IMR-90 (cell line): ENCODE results near the gene NNMT. TPM values are rescaled to one million over a fixed set of nuclear protein-coding genes. Genes with fewer than 3 reads are reported as not detected.

ENCODE experiments used
- ATAC-seq: fragments of 200-7000 bp; cut with Tn5 transposase; 2 replicates; pipeline ENCODE4 v1.9.1; 2020; ENCODE audit warnings: low read depth, mild to moderate bottlenecking, moderate library complexity
- BruUV-seq: library from RNA; stranded (reverse); fragments of 400-500 nt; replicated peaks from 2 replicates; lab custom pipeline; 2021; lab: Mats Ljungman, UMichigan
- CTCF ChIA-PET: fragments of 300-600 bp; formaldehyde crosslinking; extraction: SDS; loops from one replicate; lab custom pipeline; 2021; ENCODE audit warnings: antibody characterized with exemption; lab: Yijun Ruan, JAX
- POLR2A ChIA-PET: fragments of 300-600 bp; sonication (Branson Sonifier 250); formaldehyde crosslinking; loops from one replicate; lab custom pipeline; 2022; ENCODE audit warnings: antibody characterized with exemption; ENCODE audit not compliant: unreplicated experiment; lab: Charles Lee
- DNase-seq: peaks from one replicate; pipeline ENCODE4 v3.0.0; 2013
- H2AFZ ChIP-seq: replicated peaks from 2 replicates; pipeline ENCODE3; 2013; ENCODE audit warnings: low read length, mild to moderate bottlenecking; ENCODE audit not compliant: poor library complexity
- H2AK5ac ChIP-seq: 2 replicates; pipeline ENCODE4 v1.6.1; 2013; ENCODE audit warnings: low read depth, low read length, inconsistent platforms
- H2AK9ac ChIP-seq: replicated peaks from 2 replicates; pipeline ENCODE3; 2013; ENCODE audit warnings: mild to moderate bottlenecking, low read depth, low read length, moderate library complexity; ENCODE audit not compliant: poor library complexity
- H2BK120ac ChIP-seq: 2 replicates; pipeline ENCODE4 v1.6.1; 2013; ENCODE audit warnings: low read depth, low read length, inconsistent platforms
- H2BK15ac ChIP-seq: 3 replicates; pipeline ENCODE4 v1.6.1; 2013; ENCODE audit warnings: low read depth, low read length, inconsistent platforms
- H2BK20ac ChIP-seq: 2 replicates; pipeline ENCODE4 v1.6.1; 2013; ENCODE audit warnings: low read depth, mild to moderate bottlenecking, inconsistent platforms, low read length, moderate library complexity
- H2BK5ac ChIP-seq: 2 replicates; pipeline ENCODE4 v1.6.1; 2013; ENCODE audit warnings: mild to moderate bottlenecking, low read depth, low read length, inconsistent platforms; ENCODE audit not compliant: poor library complexity, severe bottlenecking
- H3K14ac ChIP-seq: replicated peaks from 2 replicates; pipeline ENCODE4 v1.6.1; 2013; ENCODE audit warnings: low read depth, low read length, inconsistent platforms
- H3K18ac ChIP-seq: 2 replicates; pipeline ENCODE4 v1.6.1; 2013; ENCODE audit warnings: low read depth, low read length, control low read depth
- H3K23ac ChIP-seq: 2 replicates; pipeline ENCODE4 v1.6.1; 2013; ENCODE audit warnings: low read depth, low read length, inconsistent platforms
- H3K27ac ChIP-seq: 2 replicates; pipeline ENCODE4 v1.5.1; 2013; ENCODE audit warnings: mild to moderate bottlenecking, control low read depth, low read length; ENCODE audit not compliant: insufficient read depth
- H3K27me3 ChIP-seq: 2 replicates; pipeline ENCODE4 v1.6.1; 2013; ENCODE audit warnings: low read length; ENCODE audit not compliant: control insufficient read depth, insufficient read depth
- H3K36me3 ChIP-seq: 2 replicates; pipeline ENCODE4 v1.6.1; 2013; ENCODE audit warnings: low read length, mixed read lengths; ENCODE audit not compliant: control insufficient read depth, insufficient read depth
- H3K4ac ChIP-seq: 2 replicates; pipeline ENCODE4 v1.6.1; 2013; ENCODE audit warnings: low read depth, low read length, inconsistent platforms
- H3K4me1 ChIP-seq: 2 replicates; pipeline ENCODE4 v1.6.1; 2013; ENCODE audit warnings: low read length, mixed read lengths; ENCODE audit not compliant: control insufficient read depth, insufficient read depth
- H3K4me2 ChIP-seq: 2 replicates; pipeline ENCODE4 v1.6.1; 2013; ENCODE audit warnings: low read depth, mild to moderate bottlenecking, control low read depth, low read length, moderate library complexity
- H3K4me3 ChIP-seq: 2 replicates; pipeline ENCODE4 v1.5.1; 2013; ENCODE audit warnings: low read depth, mild to moderate bottlenecking, control low read depth, low read length, moderate library complexity; ENCODE audit not compliant: insufficient read depth
- H3K56ac ChIP-seq: 2 replicates; pipeline ENCODE4 v1.6.1; 2013; ENCODE audit warnings: low read length, inconsistent platforms; ENCODE audit not compliant: insufficient read depth; ENCODE audit errors: extremely low read depth
- H3K79me1 ChIP-seq, 2 experiments: 2 replicates each; pipeline ENCODE4 v1.6.1; 2013; ENCODE audit warnings: low read length in 2 of 2, inconsistent platforms in 1 of 2, low read depth in 1 of 2
- H3K9ac ChIP-seq: 2 replicates; pipeline ENCODE4 v1.6.1; 2013; ENCODE audit warnings: low read depth, low read length, control low read depth
- H3K9me1 ChIP-seq: 2 replicates; pipeline ENCODE4 v1.6.1; 2013; ENCODE audit warnings: low read length, inconsistent platforms; ENCODE audit not compliant: insufficient read depth
- H3K9me3 ChIP-seq: 2 replicates; pipeline ENCODE4 v1.6.1; 2013; ENCODE audit warnings: low read length; ENCODE audit not compliant: control insufficient read depth, insufficient read depth
- H4K20me1 ChIP-seq: 2 replicates; pipeline ENCODE4 v1.6.1; 2013; ENCODE audit warnings: low read length, inconsistent platforms; ENCODE audit not compliant: insufficient read depth
- H4K5ac ChIP-seq: 2 replicates; pipeline ENCODE4 v1.6.1; 2013; ENCODE audit warnings: mild to moderate bottlenecking, low read depth, low read length, control low read depth
- H4K8ac ChIP-seq, 2 experiments: 2 replicates each; pipeline ENCODE4 v1.6.1; 2013; ENCODE audit warnings: low read depth in 2 of 2, low read length in 2 of 2, control low read depth in 1 of 2, inconsistent platforms in 1 of 2
- H4K91ac ChIP-seq: 2 replicates; pipeline ENCODE4 v1.6.1; 2013; ENCODE audit warnings: low read depth, low read length, inconsistent platforms; ENCODE audit not compliant: insufficient read depth
- FOS ChIP-seq: fragments of 150-350 bp; IDR thresholded peaks from 2 replicates; pipeline ENCODE4 v1.6.1; 2016; ENCODE audit warnings: low read depth, low read length
- MXI1 ChIP-seq: IDR thresholded peaks from 2 replicates; pipeline ENCODE4 v1.6.1; 2012; ENCODE audit warnings: low read depth, mild to moderate bottlenecking, low read length, moderate library complexity, borderline replicate concordance
- WGBS, 2 experiments: methylation state at CpG; one replicate each; pipeline versions ENCODE4 v1.1.5 to v1.1.7; 2013; ENCODE audit warnings: missing lambda C conversion rate in 2 of 2; ENCODE audit not compliant: insufficient read length in 1 of 2; ENCODE audit errors: extremely low coverage in 2 of 2; 5-methylcytosine and 5-hydroxymethylcytosine counted together
- dilution Hi-C: fragments of 300-500 bp; cut with HindIII; formaldehyde crosslinking; loops from one replicate; pipeline ENCODE4 v1.14.3; 2018; ENCODE audit warnings: low sequenced_read_pairs; ENCODE audit not compliant: unreplicated experiment
- in situ Hi-C: fragments of 300-500 bp; cut with MboI; formaldehyde crosslinking; loops from 3 replicates; pipeline ENCODE4 v1.14.3; 2019; ENCODE audit warnings: low sequenced_read_pairs, inconsistent platforms, mixed read lengths
- intact Hi-C: fragments of 100-400 bp; cut with micrococcal nuclease; formaldehyde crosslinking; loops from 2 replicates; pipeline ENCODE4 v1.10.0; 2022
- polyA plus RNA-seq, 3 experiments: library from polyadenylated mRNA; depleted of rRNA; stranded (reverse); fragments of >200 nt; gene quantifications; 2 replicates each; pipeline ENCODE4 v1.2.3, GENCODE V29; 2012; ENCODE audit warnings: low replicate concordance in 1 of 3
- total RNA-seq: library from RNA; depleted of rRNA; stranded (reverse); fragments of >200 nt; gene quantifications from 2 replicates; pipeline ENCODE4 v1.2.3, GENCODE V29; 2012

NNMT gene
- total and polyA plus RNA-seq, 2 of the 4 experiments (the other 2 are of a cell fraction): 79.7 to 108 TPM

GRCh38 chr11:114279792-114280546 lies 16.2 kb upstream of the NNMT start:
- Histone ChIP-seq H3K4me3 (no peak overlapping the region), H2BK20ac (no peak overlapping the region), H4K5ac (no peak overlapping the region), H3K14ac (no peak overlapping the region), H2AK5ac (peak overlapping the region; percentile 89), H4K8ac (no peak overlapping the region), H4K91ac (no peak overlapping the region), H3K9me3 (peaks cover 2% of the 10 kb centered on the region; the same call in 1 of the 2 replicates), H3K4me2 (no peak overlapping the region), H2AFZ (peak overlapping the region; percentile 93), H3K27me3 (peaks cover 6% of the 10 kb centered on the region; the same call in 1 of the 2 replicates), H3K4me1 (peaks cover 10% of the 10 kb centered on the region), H3K4ac (peak overlapping the region; percentile 74; the same call in 1 of the 2 replicates), H3K23ac (no peak overlapping the region), H3K27ac (no peak overlapping the region), H2BK120ac (no peak overlapping the region), H3K79me1 (no peaks in the 10 kb centered on the region), H4K20me1 (no peaks in the 10 kb centered on the region), H2AK9ac (peak overlapping the region; percentile 48), H3K9ac (no peak overlapping the region), H3K9me1 (peaks cover 3% of the 10 kb centered on the region; the same call in 1 of the 2 replicates), H2BK5ac (no peak overlapping the region), H2BK15ac (no peak overlapping the region), H3K56ac (no peak overlapping the region), H3K36me3 (no peaks in the 10 kb centered on the region), H3K18ac (no peak overlapping the region)
- intact Hi-C loops: loop anchor here (1.0 to 5.0 kb wide), 8 partner anchors 35 to 1997 kb away; partner anchors contain the start of genes C11orf71, RBM7 and REXO2
- peak; percentile 23; the same call in 1 of the 2 replicates for TF ChIP-seq FOS
- no peak for TF ChIP-seq MXI1
- in situ Hi-C loops: loop anchor here (5.0 kb wide), 1 partner anchor 472 kb away; no protein-coding TSS in a partner anchor
- no TSS peak for BruUV-seq
- DNase-seq (peak; percentile 61), ATAC-seq (peak; percentile 53)
- POLR2A ChIA-PET: interaction anchor here (2.3 kb wide), 1 partner anchor 16 kb away, joined by 6 read pairs; the partner anchor contains the start of gene NNMT
- WGBS, 2 experiments: 96% methylated on average over 4 of the region's 9 CpGs; no CpG with 5 or more reads in 1 of the 2 experiments
- CTCF ChIA-PET: interaction anchor here (1.2 to 1.4 kb wide), 2 partner anchors 61 to 66 kb away, joined by 3 to 9 read pairs; no protein-coding TSS in a partner anchor
- dilution Hi-C loops: no loop called here
